MCF 10A (cell line): Measurements from ENCODE around the gene ATG2A. TPM values are rescaled to one million over a fixed set of nuclear protein-coding genes. Genes with fewer than 3 reads are reported as not detected.

Experiments
- BruUV-seq: library from RNA; stranded (reverse); fragments of 400-500 nt; replicated peaks from 2 replicates; lab custom pipeline; 2021; lab: Mats Ljungman, UMichigan
- CTCF ChIA-PET: fragments of 300-600 bp; sonication (Branson Sonifier 250); formaldehyde crosslinking; extraction: SDS; loops from one replicate; lab custom pipeline; 2021; ENCODE audit warnings: antibody characterized with exemption, inconsistent platforms; lab: Yijun Ruan, JAX
- POLR2A ChIA-PET: fragments of 300-600, 350-650 bp; sonication (Branson Sonifier 250); formaldehyde crosslinking; extraction: SDS; loops from one replicate; lab custom pipeline; 2020; ENCODE audit warnings: antibody characterized with exemption, inconsistent platforms; lab: Yijun Ruan, JAX
- DNase-seq: peaks from one replicate; pipeline ENCODE4 v3.0.0-alpha.2; 2018; ENCODE audit not compliant: unreplicated experiment
- H3K27ac Mint-ChIP-seq: one replicate; pipeline ENCODE4 v1.8.0; 2022; ENCODE audit warnings: mild to moderate bottlenecking, low read depth, mixed read lengths; ENCODE audit not compliant: unreplicated experiment
- H3K27me3 Mint-ChIP-seq: one replicate; pipeline ENCODE4 v1.8.0; 2022; ENCODE audit warnings: mixed read lengths; ENCODE audit not compliant: insufficient read depth, unreplicated experiment
- H3K36me3 Mint-ChIP-seq: one replicate; pipeline ENCODE4 v1.8.0; 2022; ENCODE audit warnings: mild to moderate bottlenecking, moderate library complexity, mixed read lengths; ENCODE audit not compliant: insufficient read depth, unreplicated experiment
- H3K4me1 Mint-ChIP-seq: one replicate; pipeline ENCODE4 v1.8.0; 2022; ENCODE audit warnings: mixed read lengths; ENCODE audit not compliant: insufficient read depth, unreplicated experiment
- H3K4me3 Mint-ChIP-seq: one replicate; pipeline ENCODE4 v1.8.0; 2022; ENCODE audit warnings: mild to moderate bottlenecking, moderate library complexity, mixed read lengths; ENCODE audit not compliant: unreplicated experiment
- H3K9me3 Mint-ChIP-seq: one replicate; pipeline ENCODE4 v1.8.0; 2022; ENCODE audit warnings: mixed read lengths; ENCODE audit not compliant: unreplicated experiment
- intact Hi-C: fragments of 100-400 bp; cut with micrococcal nuclease; formaldehyde crosslinking; loops from 2 replicates; pipeline ENCODE4 v1.14.1; 2022
- total RNA-seq: library from RNA; stranded (reverse); gene quantifications from 2 replicates; pipeline ENCODE4 v1.2.3, GENCODE V29; 2022
- TF ChIP-seq, protein P1 (sequence below): fragments of 200-600 bp; IDR thresholded peaks from one replicate; pipeline ENCODE4 v1.8.0; 2022; ENCODE audit warnings: antibody characterized with exemption, mild to moderate bottlenecking; ENCODE audit not compliant: unreplicated experiment

ATG2A gene
- total RNA-seq, 1 experiment from 2014 or later, result 28.7 TPM

DNA sequence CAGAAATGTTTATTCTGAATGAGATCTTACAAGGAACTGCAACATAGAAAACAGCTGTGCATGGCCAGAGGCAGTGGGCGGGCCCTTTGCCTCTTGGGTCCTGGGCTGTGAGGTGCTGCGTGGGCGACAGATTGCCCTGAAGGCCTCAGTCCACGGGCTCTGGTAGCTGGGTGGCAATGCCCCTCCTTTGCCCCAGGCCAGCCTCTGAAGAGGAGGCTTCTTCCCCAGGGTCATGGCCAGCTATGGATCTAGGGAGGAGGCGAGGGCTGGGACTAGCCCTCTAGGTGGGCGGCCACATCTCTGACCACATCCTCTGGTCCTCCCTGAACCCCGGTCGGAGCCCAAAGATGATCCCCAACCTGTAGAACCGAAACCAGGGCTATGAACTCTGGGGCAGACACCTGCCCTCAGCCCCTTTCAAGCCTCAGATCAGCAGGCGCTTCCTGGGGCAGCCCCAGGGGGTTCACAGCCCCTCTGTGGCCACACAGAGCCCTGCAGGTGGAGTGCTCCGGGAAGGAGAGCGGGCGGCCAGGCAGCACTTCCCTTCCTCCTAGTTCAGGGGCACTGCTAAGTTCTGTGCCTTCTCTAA, 65.9 kb downstream of the ATG2A start:
- peaks cover 20% of the 10 kb centered on the region for H3K36me3 Mint-ChIP-seq
- no peaks in the 10 kb centered on the region for H3K27me3 Mint-ChIP-seq
- CTCF ChIA-PET, result interaction anchor here (6.3 to 15.7 kb wide), 2 partner anchors 31 to 44 kb away, joined by 93 to 286 read pairs; partner anchors contain the start of gene EHD1
- POLR2A ChIA-PET, result interaction anchor here (0.8 to 1.6 kb wide), 3 partner anchors 18 to 27 kb away, joined by 3 to 6 read pairs (median 4); partner anchors contain the start of gene EHD1
- no TSS peak for BruUV-seq
- peak overlapping the region; percentile 49 for H3K27ac Mint-ChIP-seq
- peaks cover 35% of the 10 kb centered on the region for H3K4me1 Mint-ChIP-seq
- TF ChIP-seq, protein P1, sequence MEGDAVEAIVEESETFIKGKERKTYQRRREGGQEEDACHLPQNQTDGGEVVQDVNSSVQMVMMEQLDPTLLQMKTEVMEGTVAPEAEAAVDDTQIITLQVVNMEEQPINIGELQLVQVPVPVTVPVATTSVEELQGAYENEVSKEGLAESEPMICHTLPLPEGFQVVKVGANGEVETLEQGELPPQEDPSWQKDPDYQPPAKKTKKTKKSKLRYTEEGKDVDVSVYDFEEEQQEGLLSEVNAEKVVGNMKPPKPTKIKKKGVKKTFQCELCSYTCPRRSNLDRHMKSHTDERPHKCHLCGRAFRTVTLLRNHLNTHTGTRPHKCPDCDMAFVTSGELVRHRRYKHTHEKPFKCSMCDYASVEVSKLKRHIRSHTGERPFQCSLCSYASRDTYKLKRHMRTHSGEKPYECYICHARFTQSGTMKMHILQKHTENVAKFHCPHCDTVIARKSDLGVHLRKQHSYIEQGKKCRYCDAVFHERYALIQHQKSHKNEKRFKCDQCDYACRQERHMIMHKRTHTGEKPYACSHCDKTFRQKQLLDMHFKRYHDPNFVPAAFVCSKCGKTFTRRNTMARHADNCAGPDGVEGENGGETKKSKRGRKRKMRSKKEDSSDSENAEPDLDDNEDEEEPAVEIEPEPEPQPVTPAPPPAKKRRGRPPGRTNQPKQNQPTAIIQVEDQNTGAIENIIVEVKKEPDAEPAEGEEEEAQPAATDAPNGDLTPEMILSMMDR, result no peak
- H3K9me3 Mint-ChIP-seq, result no peaks in the 10 kb centered on the region
- intact Hi-C loops, result no loop called here
- H3K4me3 Mint-ChIP-seq, result no peak overlapping the region
- DNase-seq, result no peak

- BruUV-seq, result no TSS peak
Observed at GRCh38 chr11:64849598-64850356, 67.2 kb downstream of the ATG2A start.

GRCh38 chr11:64848826-64849597, 68.0 kb downstream of the ATG2A start:
- no peak overlapping the region for H3K27ac Mint-ChIP-seq
- BruUV-seq, result no TSS peak
- CTCF ChIA-PET, result interaction anchor here (0.6 to 15.7 kb wide), 15 partner anchors 11 to 263 kb away, joined by 3 to 286 read pairs (median 7); partner anchors contain the start of genes ARL2, BATF2, EHD1 and TM7SF2

More at GRCh38 chr11:64849598-64850356, 67.2 kb downstream of the ATG2A start:
- Mint-ChIP-seq H3K4me1 (peaks cover 28% of the 10 kb centered on the region), H3K4me3 (no peak overlapping the region), H3K27me3 (no peaks in the 10 kb centered on the region), H3K27ac (no peak overlapping the region), H3K36me3 (peaks cover 9% of the 10 kb centered on the region), H3K9me3 (no peaks in the 10 kb centered on the region)
- TF ChIP-seq, protein P1, result no peak
- intact Hi-C loops, result no loop called here
- no peak for DNase-seq
- CTCF ChIA-PET, result interaction anchor here (0.6 to 15.7 kb wide), 8 partner anchors 10 to 164 kb away, joined by 3 to 286 read pairs (median 25); partner anchors contain the start of genes ARL2, BATF2 and EHD1
- POLR2A ChIA-PET, result interaction anchor here (0.6 to 2.3 kb wide), 6 partner anchors 25 to 165 kb away, joined by 3 to 22 read pairs (median 4); partner anchors contain the start of genes ATG2A and EHD1

More at GRCh38 chr11:64848826-64849597, 68.0 kb downstream of the ATG2A start:
- H3K27me3 Mint-ChIP-seq, result no peaks in the 10 kb centered on the region
- peaks cover 1% of the 10 kb centered on the region for H3K36me3 Mint-ChIP-seq
- H3K4me1 Mint-ChIP-seq, result peaks cover 24% of the 10 kb centered on the region
- POLR2A ChIA-PET, result interaction anchor here (0.6 to 2.3 kb wide), 8 partner anchors 15 to 166 kb away, joined by 3 to 22 read pairs (median 5); partner anchors contain the start of genes ATG2A, EHD1 and SF1
- no peak overlapping the region for H3K4me3 Mint-ChIP-seq
- TF ChIP-seq, protein P1, result no peak
- intact Hi-C loops, result no loop called here
- no peak for DNase-seq
- no peaks in the 10 kb centered on the region for H3K9me3 Mint-ChIP-seq
